Activated T-cell treated with anti-CD3 and anti-CD28 coated beads, Interleukin-2, amount 50 U/mL, for 1 hour (primary cell): ENCODE data around the gene DRD2.

ENCODE experiments used
- DNase-seq: peaks from one replicate; pipeline ENCODE4 v3.0.0-alpha.2; 2020

The DRD2 gene

DNA sequence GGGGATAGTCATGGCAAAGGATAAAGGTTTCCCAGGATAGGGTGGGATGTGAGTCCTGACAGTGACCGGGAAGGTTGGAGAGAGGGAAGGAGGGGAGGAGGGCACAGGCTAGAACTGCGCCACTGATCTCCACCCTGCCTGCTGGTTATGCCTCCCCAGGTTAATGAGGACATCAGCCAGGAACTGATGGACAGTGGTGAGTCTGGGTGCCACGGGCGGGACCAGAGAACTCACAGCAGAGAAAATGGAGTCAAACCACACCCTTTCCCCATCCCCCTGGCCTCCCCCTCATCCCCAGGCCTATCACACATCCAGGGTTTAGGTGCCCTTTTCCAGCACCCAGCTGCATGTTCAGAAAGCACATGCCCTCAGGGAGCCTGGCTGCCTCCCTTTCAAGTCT lies 77.4 kb downstream of the DRD2 start:
- no peak for DNase-seq

DNA sequence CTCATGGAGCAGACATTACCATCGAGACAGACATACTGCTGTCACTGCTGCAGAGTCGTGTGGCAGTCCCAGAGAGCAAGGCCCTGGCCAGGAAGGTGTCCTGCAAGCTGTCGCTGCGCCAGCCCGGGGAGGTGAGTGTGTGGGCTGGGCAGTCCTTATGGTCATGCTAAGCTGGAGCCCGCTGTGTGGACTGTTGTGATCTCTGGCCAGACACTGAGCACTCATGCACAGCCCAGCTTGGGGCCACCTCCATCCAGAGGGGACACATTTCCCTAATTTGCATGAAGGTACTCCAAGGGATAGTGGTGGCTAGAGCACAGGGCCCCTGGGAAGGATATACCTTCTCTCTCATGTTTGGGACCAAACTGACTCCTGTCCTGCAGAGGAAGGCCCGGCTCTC lies 78.0 kb downstream of the DRD2 start:
- no peak for DNase-seq

DNA sequence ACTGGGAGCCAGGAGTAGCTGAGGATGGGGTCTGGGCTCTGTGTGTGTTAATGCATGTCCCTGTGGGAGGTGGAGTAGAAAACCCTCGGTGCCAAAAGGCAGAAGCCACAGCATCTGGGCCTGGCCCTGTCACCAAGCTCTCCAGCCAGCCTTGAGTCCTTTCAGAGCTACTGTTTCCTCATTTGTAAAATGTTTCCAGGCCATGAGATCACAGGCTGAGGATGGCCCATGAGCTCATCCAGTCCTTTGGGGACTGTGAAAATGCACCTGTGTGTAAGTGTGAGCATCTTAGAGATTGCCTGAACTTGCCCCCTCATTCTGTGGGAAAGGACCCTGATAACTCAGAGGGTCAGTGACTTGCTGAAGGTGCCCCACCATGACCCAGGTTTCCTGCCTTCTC lies 78.5 kb downstream of the DRD2 start:
- no peak for DNase-seq

DNA sequence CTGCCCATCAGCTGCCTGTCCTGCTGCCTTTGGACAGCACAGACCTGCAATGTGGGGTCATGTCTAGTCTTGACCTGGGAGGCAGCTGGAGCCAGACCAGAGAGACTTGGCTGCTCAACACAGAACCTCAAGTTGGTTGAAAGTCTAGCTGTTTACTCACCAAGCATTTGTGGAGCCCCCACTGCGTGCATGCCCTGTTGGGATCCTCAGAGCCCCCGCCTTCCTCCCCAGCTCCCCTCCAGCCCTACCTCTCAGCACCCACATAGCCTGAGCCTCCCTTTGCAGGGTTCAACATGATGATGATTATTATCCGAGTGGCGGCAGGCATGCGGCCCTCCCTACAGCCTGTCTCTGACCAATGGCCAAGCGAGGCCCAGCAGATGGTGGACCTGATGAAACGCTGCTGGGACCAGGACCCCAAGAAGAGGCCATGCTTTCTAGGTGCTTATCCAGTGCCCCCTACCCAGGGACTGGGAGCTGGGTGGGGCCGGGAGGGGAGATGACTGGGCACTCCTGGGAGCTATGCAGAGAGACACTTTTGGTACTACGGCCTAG lies 79.3 kb downstream of the DRD2 start:
- DNase-seq = no peak

DNA sequence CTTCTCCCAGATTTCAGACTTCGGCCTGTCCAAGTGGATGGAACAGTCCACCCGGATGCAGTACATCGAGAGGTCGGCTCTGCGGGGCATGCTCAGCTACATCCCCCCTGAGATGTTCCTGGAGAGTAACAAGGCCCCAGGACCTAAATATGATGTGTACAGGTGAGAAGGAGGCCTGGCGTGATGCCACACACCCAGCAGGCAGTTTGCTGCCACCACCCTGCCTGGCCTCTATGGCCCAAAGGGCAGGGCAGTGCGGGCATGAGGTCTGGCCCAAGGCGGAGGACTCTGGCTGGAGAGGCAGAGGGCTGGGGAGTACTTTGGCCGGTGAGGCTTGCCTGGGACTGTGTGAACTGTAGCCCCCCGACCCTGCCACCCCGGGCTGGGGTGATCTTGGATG lies 80.3 kb downstream of the DRD2 start:
- no peak for DNase-seq

DNA sequence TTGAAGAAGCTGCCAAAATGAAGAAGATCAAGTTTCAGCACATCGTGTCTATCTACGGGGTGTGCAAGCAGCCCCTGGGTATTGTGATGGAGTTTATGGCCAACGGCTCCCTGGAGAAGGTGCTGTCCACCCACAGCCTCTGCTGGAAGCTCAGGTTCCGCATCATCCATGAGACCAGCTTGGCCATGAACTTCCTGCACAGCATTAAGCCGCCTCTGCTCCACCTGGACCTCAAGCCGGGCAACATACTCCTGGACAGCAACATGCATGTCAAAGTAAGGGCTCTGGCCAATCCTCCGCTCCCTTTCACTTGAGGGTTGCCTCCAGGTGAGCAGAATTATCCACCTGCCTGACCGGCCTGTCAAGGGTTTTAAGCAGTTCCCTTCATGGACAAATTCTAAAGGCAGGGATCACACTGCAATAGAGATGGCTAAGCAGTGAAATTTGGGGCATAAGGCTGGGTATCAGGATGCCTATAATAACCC lies 81.7 kb downstream of the DRD2 start:
- no peak for DNase-seq

DNA sequence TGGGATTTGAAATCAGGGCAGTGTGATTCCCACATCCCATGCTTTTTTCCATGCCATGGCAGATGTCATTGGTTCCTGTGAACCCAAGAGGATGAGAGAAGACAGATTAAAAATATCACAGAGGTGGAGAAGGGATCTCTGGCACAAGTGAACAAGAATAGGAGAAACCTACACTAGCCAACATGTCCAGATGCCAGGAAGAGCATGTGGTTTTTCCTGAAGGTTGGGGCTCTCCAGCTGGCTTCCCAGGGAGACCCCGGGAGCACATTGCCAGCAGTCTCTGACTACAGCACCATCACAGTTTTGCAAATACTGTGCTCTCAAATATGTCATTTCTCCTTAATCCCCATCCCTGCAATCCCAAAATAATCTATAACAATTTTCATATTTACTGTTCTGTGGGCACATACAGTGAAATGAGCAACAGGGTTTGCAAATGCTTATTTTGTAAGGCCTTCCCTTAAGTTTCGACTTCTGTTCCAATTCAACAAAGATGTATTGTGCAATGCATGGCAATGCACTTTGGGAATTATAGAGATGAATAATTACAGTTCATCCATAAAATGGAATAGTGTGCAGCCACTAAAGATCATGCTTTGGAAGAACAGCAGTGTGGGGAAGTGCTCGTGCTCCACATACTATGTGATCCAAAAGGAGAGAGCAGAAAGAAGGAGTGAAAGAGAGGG lies 82.8 kb downstream of the DRD2 start:
- no peak for DNase-seq

DNA sequence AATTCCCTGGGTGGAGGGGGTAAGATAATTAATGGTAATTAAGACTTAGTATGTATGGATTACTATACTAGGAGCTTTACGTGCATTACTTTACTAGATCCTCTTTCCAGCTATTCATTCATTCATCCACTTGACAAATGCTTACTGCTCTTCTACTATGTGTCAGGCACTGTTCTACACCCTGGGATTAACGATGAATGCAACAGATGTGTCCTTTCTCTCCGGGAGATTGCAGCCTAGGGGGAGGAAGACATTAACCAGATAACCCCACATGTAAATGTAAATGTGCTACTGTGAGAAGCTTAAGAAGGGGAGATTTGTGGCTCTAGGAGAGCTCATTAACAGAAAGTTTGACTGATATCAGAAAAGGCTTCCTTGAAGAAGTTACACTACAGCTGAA lies 85.9 kb downstream of the DRD2 start:
- DNase-seq = no peak

DNA sequence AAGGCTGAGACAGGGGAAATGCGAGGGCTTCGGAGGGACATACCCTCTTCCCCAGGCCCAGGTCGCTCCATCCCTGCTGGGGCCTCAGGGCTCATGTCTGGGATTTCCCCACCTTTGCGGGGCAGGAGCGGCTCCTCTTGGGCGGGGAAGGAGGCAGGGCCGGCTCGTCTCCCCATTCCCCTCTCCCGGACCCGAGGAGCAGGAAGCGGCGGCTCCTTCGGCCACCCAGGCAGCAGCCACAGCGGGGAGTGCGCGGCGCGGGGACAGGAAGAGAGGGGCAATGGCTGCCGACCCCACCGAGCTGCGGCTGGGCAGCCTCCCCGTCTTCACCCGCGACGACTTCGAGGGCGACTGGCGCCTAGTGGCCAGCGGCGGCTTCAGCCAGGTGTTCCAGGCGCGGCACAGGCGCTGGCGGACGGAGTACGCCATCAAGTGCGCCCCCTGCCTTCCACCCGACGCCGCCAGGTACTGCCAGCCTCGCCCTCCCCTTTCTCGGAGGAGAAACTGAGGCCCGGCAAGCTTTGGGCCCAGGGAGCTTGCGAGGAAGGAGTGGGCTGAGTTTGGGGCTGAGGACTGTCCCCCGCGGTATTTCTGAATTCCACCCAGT lies 87.5 kb downstream of the DRD2 start, which contains the start of gene ANKK1:
ANKK1 (plus strand) TSS at position 175 of the 607 bp plus-strand sequence; CDS start at position 281, 106 bp downstream.
- no peak for DNase-seq

DNA sequence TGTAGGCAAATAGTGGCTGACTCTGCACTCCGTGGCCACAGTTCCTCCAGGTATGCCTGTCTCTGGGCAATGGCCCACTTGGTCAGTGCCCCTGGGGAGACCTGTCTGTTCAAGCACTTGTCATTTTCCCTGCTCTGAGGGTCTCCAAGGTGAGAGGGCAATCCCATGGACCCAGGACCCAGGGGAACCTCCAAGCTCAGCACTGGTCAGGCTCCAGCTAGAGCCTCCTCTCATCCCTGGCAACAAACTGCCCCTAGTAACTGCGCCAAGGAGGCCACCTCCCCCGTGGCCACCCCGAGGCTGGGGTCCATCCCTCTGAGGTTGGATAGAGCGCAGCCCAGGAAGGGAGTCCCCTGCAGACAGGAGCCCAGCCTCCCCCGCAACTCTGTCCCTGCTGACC lies 88.3 kb downstream of the DRD2 start:
- no peak for DNase-seq

DNA sequence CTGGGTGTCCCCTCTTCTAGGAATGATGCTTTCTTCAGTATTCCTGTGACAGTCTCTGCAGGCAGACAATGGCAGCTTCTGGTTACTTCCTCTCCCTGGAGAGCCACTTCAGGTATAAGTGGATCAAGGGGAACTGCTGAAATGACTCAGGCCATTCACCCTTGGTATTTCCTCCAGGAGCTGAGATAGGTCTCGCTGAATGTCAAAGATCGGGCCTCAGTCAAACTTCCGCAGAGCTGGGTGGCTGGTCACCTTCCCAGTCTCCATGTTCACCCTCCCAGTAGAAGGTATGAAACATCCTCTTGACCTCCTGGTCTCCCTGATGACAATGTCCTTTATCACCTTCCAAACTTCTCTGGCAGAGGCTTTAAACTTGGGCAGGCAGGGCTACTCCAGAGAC lies 89.4 kb downstream of the DRD2 start:
- DNase-seq = no peak

DNA sequence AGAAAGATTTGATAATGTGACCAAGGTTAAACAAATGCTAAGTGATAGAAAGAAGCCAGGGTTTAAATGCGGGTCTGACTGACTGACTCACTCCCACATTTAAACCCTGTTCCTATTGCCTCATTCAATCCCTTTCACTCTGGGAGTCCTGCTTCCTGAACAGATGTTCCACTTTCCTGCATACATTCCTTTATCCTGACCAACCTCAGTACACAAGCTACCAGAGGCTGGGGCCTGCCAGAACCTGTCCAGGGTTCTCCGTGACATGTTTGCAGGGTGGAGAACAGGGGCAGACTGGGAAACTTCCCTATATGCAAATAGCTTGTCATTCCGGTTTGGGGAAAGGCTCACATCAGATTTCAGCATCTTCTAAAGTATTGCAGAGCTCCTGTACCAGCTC lies 90.6 kb downstream of the DRD2 start:
- no peak for DNase-seq

DNA sequence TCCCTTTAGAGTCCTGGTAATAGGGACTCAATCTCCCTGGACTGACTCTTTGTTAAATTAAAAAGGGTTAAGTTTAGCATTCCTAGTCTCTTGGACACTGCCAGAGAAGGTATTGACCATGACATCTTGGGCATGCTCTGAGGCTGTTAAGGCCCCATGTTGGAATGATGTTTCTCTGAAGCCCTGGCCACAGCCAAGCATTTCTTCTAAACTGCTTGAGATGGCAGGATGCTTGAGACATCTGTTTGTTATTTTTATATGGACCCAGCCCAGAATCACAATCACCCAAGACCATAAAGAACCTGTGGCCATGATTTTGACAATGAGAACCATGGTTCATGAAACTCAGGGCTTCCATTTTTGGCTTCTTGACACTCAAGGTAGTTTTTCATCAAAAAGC lies 93.1 kb downstream of the DRD2 start:
- DNase-seq = no peak

DNA sequence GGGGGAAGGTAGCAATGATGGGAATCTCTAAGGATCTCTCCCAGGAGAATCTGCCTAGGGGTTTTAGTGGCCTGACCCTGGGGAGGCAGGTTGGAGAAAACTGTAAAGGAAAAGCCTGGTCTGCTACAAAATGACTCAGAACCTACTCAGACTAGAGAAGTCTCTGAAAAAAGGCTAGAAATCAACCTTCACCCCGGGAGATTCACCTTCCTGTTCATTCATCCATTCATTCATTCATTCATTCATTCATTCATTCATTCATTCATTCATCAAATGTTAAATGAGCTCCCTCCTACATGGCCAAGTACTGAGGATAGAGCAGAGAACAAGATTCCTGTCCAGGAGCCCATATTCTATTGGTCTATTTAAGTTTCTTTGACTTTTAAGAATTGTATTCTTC lies 96.5 kb downstream of the DRD2 start:
- no peak for DNase-seq

DNA sequence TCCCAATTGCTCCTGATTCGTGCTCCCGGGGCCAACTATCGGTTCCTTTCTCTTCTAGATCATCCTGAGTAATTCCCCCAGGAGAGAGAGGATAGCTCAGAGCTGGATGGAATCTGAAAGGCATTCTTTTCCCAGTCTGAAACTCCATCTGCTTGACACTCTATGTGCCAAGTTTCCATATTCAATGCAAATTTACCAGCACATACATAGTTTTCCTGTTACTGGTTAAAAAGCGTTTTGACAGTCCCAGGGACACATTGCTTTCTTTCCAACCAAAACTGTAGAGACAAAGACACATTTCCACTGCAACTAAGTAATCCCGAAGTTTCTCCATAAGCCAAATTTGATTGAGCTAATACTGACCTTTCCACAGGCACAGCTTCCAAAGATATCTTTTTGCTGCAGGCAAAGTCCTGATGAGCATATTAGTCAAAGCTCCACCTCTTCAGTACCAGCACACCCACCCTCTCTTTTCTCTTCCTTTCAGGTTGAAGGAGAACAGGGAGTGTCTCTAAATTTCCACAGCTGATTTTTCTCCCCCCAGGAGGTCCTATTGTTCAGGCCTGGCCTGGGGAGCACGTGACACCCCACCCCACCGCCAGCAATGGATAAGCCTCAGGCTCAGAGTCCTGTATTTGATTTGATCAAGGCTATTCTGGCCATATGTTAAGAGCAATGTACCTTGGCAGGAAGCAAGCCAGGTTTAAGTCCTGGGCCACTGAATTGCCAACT lies 97.4 kb downstream of the DRD2 start:
- DNase-seq = no peak

DNA sequence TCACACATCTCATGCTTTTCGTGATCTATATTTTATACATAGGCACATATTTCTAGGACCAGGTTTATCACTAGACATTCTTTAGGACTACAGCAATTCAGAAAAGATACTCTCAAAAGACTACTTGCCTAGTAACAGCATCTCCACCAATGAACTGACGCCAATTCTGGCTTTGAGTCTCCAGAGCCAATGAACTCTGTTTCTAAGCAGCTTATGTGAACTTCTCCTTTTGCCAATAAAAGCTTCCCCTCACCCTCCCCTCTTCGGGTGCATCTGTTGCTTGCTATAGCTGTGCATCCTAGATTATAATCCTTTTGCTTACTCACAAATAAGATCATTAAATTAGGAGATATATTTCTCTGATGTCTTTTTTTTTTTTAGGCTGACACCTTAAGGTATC lies 99.0 kb downstream of the DRD2 start:
- no peak for DNase-seq

DNA sequence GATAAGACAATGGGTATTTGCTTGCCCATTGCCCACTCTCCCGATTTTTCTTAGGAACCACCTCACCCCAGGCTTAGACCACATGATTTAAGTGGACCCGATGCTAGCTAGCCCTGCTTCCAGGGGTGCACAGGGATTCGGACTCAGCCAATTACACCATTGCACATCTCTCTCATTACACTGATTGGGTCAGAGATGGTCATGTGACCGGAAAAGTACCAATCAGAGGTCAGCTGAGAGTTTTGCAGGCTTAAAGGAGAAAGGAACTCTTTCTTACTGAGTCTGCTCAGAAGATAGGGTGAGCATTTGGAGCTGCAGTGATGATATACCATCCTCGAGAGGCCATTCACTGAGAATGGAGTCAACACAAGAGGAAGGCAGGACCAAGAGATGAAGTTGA lies 99.8 kb downstream of the DRD2 start:
- DNase-seq = no peak

DNA sequence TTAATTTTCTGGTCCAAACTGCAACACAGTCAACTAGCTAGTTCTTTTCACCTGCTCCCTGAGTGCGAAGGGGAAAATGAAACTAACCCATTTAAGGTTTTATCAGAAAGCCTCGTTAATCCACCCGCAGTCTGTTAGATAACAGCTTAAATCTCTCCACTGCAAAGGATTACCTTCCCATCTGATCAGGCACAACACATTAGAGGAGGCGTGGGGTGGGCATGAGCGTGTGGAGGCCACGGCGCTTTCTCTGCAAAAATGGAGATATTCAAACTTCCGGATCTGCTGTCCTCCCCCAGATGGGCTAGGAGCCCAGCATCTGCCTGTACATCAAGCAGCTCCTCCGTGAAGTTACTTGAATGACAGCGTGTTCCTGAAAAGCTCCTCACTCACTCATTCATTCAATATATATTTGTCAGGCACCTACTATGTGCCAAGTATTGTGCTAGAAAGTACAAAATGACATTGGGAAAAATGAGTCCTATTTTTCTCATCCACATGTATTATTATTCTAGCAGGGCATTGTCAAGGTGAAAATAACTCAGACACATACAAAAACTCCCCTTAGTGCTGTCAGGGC lies 101.1 kb downstream of the DRD2 start:
- no peak for DNase-seq

DNA sequence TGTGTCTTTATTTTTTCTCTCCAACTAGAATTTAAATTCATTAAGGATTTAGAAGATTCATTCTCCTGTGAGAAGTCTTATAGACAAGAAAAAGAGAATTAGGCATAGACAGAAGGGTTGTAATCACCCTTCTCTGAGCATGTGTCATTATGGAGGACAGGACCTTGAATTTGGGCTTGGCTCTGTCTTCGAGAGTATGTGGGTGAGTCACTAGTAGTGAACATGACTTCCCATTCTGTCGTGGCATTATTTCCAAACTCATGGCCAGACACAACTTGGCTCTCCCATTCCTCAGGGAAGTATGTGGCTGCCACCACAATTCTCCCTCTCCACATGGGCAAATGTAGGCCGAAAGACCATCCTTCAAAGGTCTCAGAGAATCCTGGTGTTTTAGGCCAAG lies 101.9 kb downstream of the DRD2 start:
- no peak for DNase-seq

DNA sequence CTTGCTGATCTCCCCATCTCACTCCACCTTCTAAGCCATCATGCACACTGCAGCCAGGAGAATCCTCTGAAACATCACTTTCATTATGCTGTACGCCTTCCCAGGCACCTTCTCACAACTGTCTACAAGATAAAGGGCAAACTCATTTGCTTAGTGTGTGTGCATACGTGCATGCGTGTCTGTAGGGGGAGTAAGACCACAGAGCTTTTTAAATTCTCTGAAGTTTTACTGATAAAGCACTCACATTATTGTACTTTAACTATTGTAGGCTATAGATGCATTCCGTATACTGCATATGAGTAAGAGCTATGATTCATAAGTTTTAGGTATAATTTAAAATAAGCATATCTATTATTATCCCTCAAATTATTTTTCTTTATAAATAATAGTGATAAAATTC lies 102.9 kb downstream of the DRD2 start:
- no peak for DNase-seq

DNA sequence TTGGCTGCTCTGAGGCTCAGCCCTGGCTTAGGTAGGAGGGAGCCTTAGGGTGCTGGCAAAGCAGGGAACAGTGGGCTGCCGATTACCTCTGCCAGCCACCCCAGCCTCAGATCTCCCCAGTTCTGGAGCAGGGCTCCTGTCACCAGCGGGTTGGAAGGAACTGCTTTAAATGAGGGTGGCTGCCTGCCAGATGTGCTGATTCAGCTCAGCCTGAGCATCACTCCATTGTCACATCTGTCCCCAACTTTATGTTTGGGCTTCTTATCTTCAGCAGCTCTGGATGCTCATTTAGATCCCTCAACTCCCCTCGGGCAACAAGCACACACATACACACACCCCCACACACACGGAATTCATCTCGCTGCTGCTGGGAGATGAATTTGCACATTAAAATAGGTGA lies 104.6 kb downstream of the DRD2 start:
- no peak for DNase-seq

DNA sequence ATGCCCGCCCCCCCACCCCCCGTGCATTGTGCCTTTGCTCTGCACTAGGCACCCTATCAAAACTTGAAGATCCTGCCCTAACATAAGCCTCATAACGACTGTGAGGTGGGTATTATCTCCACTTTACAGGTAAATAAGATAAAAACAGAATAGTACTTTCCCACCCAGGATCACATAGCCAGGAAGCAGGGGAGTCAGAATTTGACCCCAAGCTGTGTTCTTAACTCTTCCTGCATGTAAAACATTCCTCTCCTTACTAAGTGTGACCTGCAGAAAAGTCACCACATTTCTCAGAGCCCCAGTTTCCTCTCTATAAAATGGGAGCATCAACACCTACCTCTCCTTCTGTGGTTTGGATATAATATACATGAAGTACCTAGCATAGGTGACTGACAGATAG lies 105.8 kb downstream of the DRD2 start:
- DNase-seq = no peak

DNA sequence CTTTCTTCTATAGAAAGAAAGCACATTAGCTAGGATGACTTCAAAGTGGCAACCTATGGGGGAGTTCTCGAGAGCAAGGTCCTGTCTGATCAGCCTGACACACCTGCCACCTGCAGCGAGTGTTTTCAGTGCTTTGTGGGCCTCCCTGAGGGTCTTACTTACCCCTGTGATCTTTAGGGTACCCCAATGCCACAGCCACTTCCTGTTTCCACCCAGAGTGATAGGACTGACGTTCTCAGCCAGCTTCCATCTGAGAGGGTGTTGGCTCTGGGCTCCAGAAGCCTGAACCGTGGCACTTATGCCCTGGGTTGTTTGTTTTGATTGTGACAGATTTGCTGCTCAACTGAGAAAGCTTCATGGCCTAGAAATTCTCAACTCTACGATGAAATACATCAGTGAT lies 109.3 kb downstream of the DRD2 start:
- no peak for DNase-seq
